ENCODE data around the gene CXXC5. TPM values are rescaled to one million over a fixed set of nuclear protein-coding genes. Genes with fewer than 3 reads are reported as not detected.
A peak's percentile ranks its signal among the peaks of the same experiment; 100 is the strongest.

Gene CXXC5
- total RNA-seq, 2 donors from 2014 or later = 33.4 to 44.1 TPM

DNA sequence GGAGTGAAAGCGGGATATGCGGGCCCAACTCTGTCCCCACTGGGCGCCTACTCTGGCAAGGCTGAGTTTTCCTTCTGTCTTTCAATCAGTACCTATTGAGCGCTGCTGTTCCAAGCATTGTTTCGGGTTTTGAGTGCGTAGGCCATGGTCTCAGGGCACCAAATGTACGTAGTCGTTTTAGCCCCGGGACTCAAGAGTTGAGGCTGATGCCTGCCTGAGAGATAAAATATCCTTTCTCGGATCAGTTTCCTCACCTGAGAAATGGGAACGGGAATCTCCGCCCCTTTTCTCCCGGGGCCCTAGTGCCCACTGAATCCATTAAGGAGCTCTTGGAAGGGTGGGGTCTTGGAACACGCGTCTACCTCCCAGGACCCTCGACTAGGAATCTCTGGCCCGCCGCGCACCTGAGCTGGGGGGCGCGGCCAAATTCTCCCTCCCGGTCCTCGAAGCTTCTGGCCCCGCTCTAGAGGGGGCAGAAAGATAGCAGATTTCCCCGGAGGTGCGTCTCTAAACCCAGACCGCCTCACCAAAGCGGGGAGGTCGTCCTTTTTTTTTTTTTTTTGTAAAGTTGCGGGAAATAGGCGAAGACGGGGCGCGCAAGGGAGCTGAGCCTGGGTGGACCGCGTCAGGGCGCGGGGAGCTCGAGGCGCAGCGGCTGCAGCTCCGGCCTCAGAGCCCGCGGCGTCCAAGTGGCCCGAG lies 494 bp upstream of the CXXC5 start:
- ATAC-seq = no peak

GRCh38 chr5:139649082-139649991 lies 1.2 kb downstream of the CXXC5 start:
- ATAC-seq (peak; percentile 2 to 3), DNase-seq (peak; percentile 45)
- intact Hi-C loops (cut with DNase I) = no loop called here

More for the DNA sequence above, 494 bp upstream of the CXXC5 start:
- intact Hi-C loops (cut with DNase I) = no loop called here
- peak; percentile 26 for DNase-seq

GRCh38 chr5:139650031-139650688 lies 2.0 kb downstream of the CXXC5 start:
- intact Hi-C loops (cut with DNase I) = loop anchor here in 1 of 2 donors (5.0 kb wide), 1 partner anchor 37 kb away; no protein-coding TSS in a partner anchor
- peak; percentile 51 for DNase-seq
- ATAC-seq = no peak

DNA sequence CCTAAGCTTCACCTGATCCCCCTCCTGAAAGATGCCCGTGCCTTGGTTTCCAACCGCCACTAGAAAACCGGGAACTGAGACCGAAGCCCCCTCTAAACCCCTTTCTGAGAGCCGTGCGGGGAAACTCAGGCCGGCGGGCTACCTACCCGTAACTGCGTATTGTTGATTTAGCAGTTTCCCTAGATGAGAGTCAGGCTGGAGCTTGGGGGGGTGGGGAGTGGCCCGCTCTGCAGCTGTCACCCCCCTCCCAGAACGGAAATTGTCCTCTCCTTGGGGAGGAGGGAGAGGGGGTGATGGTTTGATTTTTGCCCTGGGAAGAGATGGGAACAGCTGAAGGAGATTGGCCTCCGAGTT lies 2.5 kb downstream of the CXXC5 start:
- DNase-seq (no peak), ATAC-seq (no peak)
- intact Hi-C loops (cut with DNase I) = loop anchor here in 1 of 2 donors (5.0 kb wide), 1 partner anchor 37 kb away; no protein-coding TSS in a partner anchor

DNA sequence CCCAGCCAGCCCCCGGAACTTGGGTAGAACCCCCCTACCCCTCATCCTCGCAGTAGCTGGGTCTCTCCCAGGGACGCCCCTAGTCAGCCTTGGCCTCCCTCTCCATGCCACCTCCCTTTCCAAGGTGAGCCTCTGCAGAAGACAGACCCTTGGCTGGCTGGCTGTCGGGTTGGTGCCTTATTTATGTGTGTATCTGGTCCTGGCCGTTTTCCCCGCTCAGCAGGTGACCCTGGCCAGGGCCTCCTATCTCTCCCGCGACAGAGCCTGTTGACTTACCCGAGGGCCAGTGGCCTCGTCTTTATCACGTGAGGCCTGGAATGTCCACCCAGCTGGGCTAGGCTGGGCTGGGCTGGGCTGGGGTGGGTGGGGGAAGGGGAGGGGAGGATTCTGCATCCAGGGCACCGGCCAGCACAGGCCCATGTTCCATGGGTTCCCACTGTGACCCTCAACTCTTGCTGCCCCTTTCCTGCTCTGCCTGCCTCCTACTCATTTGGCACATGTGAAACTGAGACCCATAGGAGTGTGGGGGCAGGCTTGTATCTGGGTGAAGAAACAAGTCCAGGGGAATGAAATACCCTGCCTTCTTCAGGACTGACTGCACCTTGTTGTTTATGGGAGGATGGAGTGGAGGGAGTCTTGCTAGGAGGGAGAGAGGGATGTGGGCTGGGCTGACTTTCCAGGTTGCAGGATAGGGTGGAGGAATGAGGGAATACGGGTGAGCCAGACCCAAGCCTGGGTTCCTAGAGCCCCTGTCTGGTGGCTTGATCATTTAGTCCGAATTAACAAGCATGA lies 3.1 kb downstream of the CXXC5 start:
- no peak for DNase-seq
- ATAC-seq = peak; percentile 13 to 14
- intact Hi-C loops (cut with DNase I) = loop anchor here in 1 of 2 donors (5.0 kb wide), 1 partner anchor 36 kb away; no protein-coding TSS in a partner anchor

DNA sequence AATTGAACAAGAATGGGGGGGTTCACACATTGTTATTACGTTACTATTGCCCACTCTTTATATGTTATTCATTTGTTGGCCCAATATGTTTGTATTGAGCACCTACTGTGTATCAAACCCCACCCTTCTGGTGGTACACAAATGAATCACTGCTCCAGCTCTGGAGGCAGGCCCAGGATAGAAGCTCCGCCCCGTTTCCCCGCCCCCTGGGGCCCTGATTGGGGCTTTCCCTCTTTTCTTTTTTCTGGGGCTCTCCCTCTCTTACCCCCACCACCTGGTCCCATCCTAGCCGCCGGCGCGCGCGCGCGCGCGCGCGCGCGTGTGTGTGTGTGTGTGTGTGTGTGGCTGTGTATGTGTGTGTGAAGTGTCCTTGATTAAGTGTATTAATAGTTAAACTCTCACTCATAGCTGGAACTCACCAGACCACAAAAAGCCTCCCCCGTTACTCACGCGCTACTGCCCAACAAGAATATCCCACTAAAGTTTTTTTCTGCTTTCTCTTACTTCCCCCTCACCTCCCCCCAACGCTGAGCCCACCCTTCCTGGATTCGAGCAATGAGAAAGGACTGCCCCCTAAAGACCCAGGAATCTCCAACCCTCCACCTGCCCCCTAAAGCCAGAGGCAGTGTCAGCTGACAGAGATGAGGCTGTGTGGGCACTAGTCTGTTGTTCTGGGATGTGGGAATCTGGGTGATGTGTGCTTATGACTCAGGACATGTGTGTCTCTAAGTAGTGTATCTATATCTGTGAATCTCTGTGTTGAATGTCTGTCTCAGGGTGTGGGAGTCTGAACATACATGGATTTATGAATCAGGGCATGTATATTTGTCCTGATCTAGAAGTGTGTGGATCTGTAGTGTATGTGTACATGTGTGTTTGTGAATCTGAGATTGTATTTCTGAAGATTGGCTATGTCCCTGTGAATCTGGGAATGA lies 4.0 kb downstream of the CXXC5 start:
- peak; percentile 77 for DNase-seq
- intact Hi-C loops (cut with DNase I) = loop anchor here in 1 of 2 donors (5.0 kb wide), 1 partner anchor 35 kb away; no protein-coding TSS in a partner anchor
- ATAC-seq = peak; percentile 13 to 21

- ATAC-seq (no peak), DNase-seq (no peak)
- intact Hi-C loops (cut with DNase I) = loop anchor here in 1 of 2 donors (5.0 kb wide), 1 partner anchor 34 kb away; no protein-coding TSS in a partner anchor
Measured at GRCh38 chr5:139652788-139653241, 4.7 kb downstream of the CXXC5 start.

DNA sequence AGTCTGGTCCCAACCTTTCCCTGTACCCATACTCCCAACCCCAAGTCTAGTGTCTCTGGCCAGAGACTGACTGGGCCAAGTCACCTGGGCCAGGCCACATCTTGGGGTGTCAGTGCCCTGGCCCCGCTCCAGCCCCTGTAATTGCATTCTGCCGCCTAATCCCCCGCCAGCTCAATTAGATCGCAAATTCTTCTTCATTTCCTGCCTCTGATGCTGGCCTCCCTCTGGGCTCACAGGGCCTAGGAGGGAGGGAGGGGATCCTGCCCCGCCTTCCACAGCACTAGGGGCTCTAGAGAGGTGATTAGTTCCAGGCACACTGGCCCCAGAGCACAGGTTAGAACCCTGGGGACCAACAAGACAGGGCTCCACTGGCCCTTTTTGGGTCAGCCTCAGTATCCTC lies 5.5 kb downstream of the CXXC5 start:
- DNase-seq (no peak), ATAC-seq (no peak)
- intact Hi-C loops (cut with DNase I) = loop anchor here in 1 of 2 donors (5.0 kb wide), 1 partner anchor 34 kb away; no protein-coding TSS in a partner anchor

DNA sequence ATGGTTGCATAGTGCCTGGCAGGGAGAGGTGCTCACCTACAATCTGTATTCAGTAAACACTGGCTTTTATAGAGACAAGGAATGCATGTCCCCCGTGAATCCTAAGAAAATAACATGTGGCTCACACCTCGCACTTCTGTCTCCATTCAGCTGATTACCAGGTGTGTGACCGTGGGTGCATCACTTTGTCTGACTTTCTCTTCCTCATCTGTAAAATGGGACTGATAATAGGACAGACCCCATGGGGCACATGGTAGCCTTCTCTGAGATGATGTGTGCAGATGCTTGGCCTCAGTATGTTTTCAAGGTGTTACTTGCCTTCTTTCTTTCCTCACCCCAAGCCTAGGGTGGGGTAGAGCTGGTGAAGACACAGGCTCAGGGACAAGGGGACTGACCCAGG lies 6.3 kb downstream of the CXXC5 start:
- intact Hi-C loops (cut with DNase I) = loop anchor here in 1 of 2 donors (5.0 kb wide), 1 partner anchor 33 kb away; no protein-coding TSS in a partner anchor
- DNase-seq (no peak), ATAC-seq (no peak)

- intact Hi-C loops (cut with DNase I) = loop anchor here in 1 of 2 donors (5.0 kb wide), 1 partner anchor 32 kb away; no protein-coding TSS in a partner anchor
- DNase-seq = no peak
- peak in 1 of 2 donors; percentile 9 for ATAC-seq
Measured at GRCh38 chr5:139654871-139655491, 6.8 kb downstream of the CXXC5 start.

- ATAC-seq (peak; percentile 25 to 63), DNase-seq (peak; percentile 67)
- intact Hi-C loops (cut with DNase I) = no loop called here
Measured at GRCh38 chr5:139655727-139656271, 7.7 kb downstream of the CXXC5 start.

- DNase-seq (no peak), ATAC-seq (no peak)
- intact Hi-C loops (cut with DNase I) = no loop called here
Measured at GRCh38 chr5:139657363-139658321, 9.5 kb downstream of the CXXC5 start.

DNA sequence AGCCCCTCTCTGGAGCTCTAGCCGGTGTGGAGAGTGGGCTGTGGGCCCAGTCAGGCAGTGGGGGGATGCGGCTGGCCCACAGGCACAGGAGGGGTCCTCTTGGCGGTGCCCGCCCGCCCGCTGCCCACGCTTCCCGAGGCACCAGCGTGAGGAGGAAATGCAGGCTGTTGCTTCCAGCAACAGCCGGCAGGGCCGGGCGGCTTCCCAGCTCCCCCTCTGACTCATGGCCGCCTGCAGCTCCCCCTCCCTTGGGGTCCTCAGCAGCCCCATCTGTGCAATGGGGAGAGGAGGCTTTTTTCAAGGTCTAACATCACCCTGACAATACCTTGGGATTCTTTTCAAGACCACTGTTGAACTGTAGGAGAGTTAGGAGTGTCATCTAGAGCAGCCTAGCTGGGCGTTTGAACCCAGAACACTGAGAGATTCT lies 10.4 kb downstream of the CXXC5 start:
- ATAC-seq = peak in 1 of 2 donors; percentile 4
- DNase-seq = no peak
- intact Hi-C loops (cut with DNase I) = no loop called here

DNA sequence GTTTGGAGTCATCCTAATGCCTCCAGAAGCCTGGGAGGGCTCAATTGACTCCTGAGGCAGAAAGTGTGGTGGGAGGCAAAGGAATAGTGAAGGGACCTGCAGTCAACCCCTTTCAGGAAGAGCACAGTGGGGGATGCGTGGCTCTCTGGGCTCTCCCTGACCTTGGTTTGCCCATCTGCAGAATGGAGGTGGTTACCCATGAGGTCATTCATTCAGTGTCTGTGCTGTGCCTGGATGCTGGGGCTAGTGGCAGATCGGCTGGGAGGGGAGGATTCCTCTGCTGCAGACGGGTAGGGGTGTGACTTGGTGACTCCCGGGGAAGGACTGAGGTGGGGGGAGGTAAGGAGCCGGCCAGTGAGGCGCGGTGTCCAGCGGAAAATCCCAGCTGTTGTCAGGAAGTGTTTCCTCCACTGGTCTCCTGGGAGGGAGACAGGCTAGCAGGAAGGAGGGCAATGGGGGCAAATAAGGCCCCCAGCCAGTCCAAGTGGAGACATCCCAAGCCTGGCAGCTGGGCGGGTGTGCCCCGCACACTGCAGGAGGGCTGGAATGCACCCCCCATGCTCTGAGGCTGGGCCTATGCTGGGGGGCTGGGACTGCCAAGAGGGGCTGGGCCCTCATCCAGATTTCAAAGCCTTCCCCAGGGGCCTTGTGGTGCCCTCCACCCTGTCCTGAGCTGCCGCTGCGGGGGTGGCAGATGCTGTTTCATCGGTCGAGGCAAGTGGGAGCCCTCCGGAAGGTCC lies 10.9 kb downstream of the CXXC5 start:
- DNase-seq (peak; percentile 72), ATAC-seq (peak; percentile 7 to 24)
- intact Hi-C loops (cut with DNase I) = no loop called here

DNA sequence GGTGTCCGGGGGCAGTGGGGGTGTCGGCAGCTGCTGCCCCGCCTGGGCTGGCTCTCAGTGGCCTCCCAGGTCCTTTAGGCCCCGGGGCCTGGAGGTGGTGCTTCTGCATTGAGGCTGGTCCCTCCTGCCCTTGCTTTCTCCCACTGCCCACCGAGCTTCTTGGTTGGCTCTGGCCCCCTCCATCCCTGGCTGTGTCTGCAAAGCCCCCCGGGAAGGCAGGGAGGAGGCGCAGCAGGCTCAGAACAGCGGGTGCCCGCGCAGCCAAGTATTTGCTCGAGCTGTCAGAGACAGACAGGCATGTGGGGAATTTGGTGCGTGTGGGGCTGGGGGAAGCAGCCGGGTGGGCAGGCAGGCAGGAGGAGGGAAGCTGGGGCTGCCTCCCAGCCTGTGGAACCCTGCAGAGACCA lies 11.5 kb downstream of the CXXC5 start:
- intact Hi-C loops (cut with DNase I) = no loop called here
- no peak for DNase-seq
- ATAC-seq = peak in 1 of 2 donors; percentile 4
